Activated CD4-positive, alpha-beta T cell treated with anti-CD3 and anti-CD28 coated beads, Interleukin-10, Interleukin-2, amounts not matched to agents 100 ng/mL and 50 ng/mL, durations not matched to agents 16 hours and 8 hours (primary cell): ENCODE data around the gene AKAP9.
"Not testable (repeated sequence)": the region's sequence is repeated elsewhere in the genome, so short reads cannot be mapped to it uniquely, and the experiment has no call there.

Source experiments
- DNase-seq: peaks from one replicate; pipeline ENCODE4 v3.0.0-alpha.2; 2020

The AKAP9 gene

GRCh38 chr7:91940572-91941341 lies at the start of gene AKAP9:
Gene AKAP9 (plus strand): TSS chr7:91940862. CDS start chr7:91941100, 238 bp downstream.
- peak; percentile 94 for DNase-seq

- no peak for DNase-seq
Measured at GRCh38 chr7:91892099-91892705, 48.5 kb upstream of the AKAP9 start.

- no peak for DNase-seq
Measured at GRCh38 chr7:91892821-91893340, 47.8 kb upstream of the AKAP9 start.

- DNase-seq = not testable (repeated sequence)
Measured at GRCh38 chr7:91893699-91894098, 47.0 kb upstream of the AKAP9 start.

- DNase-seq = no peak
Measured at GRCh38 chr7:91894781-91895480, 45.7 kb upstream of the AKAP9 start.

GRCh38 chr7:91898240-91898992 lies 42.2 kb upstream of the AKAP9 start:
- DNase-seq = no peak

- DNase-seq = no peak
Measured at GRCh38 chr7:91899563-91899962, 41.1 kb upstream of the AKAP9 start.

- no peak for DNase-seq
Measured at GRCh38 chr7:91910171-91910570, 30.5 kb upstream of the AKAP9 start.

- DNase-seq = no peak
Measured at GRCh38 chr7:91911121-91911520, 29.5 kb upstream of the AKAP9 start.

GRCh38 chr7:91912494-91912893 lies 28.2 kb upstream of the AKAP9 start:
- DNase-seq = no peak

- no peak for DNase-seq
Measured at GRCh38 chr7:91913612-91914011, 27.1 kb upstream of the AKAP9 start.

GRCh38 chr7:91915401-91916050 lies 25.1 kb upstream of the AKAP9 start:
- DNase-seq = no peak

GRCh38 chr7:91916051-91916440 lies 24.6 kb upstream of the AKAP9 start:
- no peak for DNase-seq

GRCh38 chr7:91918356-91918755 lies 22.3 kb upstream of the AKAP9 start:
- DNase-seq = no peak

- DNase-seq = no peak
Measured at GRCh38 chr7:91922857-91923256, 17.8 kb upstream of the AKAP9 start.

- no peak for DNase-seq
Measured at GRCh38 chr7:91927912-91928311, 12.8 kb upstream of the AKAP9 start.

- DNase-seq = peak; percentile 36
Measured at GRCh38 chr7:91929463-91929862, 11.2 kb upstream of the AKAP9 start.

GRCh38 chr7:91940171-91940570 lies 491 bp upstream of the AKAP9 start:
- peak; percentile 42 for DNase-seq

- DNase-seq = peak; percentile 61
Measured at GRCh38 chr7:91941450-91941849, 788 bp downstream of the AKAP9 start.

GRCh38 chr7:91942312-91942711 lies 1.6 kb downstream of the AKAP9 start:
- no peak for DNase-seq

GRCh38 chr7:91944970-91945369 lies 4.3 kb downstream of the AKAP9 start:
- DNase-seq = not testable (repeated sequence)

GRCh38 chr7:91945476-91945875 lies 4.8 kb downstream of the AKAP9 start:
- no peak for DNase-seq
